Measurements from ENCODE around the gene SH3TC1. TPM values are rescaled to one million over a fixed set of nuclear protein-coding genes. Genes with fewer than 3 reads are reported as not detected.

SH3TC1 gene
- total and polyA plus RNA-seq, 9 donors, result 1.1 to 34.5 (median 5.4) TPM

DNA sequence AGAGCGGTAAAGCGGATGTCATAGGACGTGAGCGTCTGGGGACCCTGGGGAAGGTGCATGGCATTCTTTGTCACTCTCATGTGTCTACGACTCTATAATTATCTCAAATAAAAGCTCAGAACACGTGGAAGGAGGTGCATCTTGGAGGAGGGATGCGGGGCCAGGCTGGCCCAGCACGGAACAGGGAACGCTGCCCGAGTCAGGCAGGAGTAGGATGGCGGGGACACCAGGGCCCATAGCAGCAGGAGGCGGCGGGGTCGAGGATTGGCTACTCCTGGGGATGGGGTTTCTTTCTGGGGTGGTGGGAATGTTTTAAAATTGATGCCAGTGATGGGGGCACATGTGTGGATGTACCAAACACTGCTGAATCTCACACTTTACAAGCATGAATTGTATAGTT is 65.0 kb downstream of the SH3TC1 start:
- TF ChIP-seq, protein P1, sequence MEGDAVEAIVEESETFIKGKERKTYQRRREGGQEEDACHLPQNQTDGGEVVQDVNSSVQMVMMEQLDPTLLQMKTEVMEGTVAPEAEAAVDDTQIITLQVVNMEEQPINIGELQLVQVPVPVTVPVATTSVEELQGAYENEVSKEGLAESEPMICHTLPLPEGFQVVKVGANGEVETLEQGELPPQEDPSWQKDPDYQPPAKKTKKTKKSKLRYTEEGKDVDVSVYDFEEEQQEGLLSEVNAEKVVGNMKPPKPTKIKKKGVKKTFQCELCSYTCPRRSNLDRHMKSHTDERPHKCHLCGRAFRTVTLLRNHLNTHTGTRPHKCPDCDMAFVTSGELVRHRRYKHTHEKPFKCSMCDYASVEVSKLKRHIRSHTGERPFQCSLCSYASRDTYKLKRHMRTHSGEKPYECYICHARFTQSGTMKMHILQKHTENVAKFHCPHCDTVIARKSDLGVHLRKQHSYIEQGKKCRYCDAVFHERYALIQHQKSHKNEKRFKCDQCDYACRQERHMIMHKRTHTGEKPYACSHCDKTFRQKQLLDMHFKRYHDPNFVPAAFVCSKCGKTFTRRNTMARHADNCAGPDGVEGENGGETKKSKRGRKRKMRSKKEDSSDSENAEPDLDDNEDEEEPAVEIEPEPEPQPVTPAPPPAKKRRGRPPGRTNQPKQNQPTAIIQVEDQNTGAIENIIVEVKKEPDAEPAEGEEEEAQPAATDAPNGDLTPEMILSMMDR (IDR thresholded peaks at IDR 0.05), result no peak
- TF ChIP-seq POLR2A (IDR thresholded peaks at IDR 0.05) (no peak), EP300 (IDR thresholded peaks at IDR 0.05) (no peak)
- no peaks in the 10 kb centered on the region for H3K36me3 ChIP-seq
- DNase-seq, result peak in 2 of 5 donors; percentile 18 to 37
- 89 to 92% (median 91%) methylated on average over 14 of the region's 14 CpGs for WGBS, 3 donors
- H3K4me1 ChIP-seq (ENCODE audit: insufficient read depth), result peaks cover 9% of the 10 kb centered on the region
- H3K27ac ChIP-seq, result no peak overlapping the region
- no peaks in the 10 kb centered on the region for H3K27me3 ChIP-seq
- intact Hi-C loops (cut with DNase I), result loop anchor here in 1 of 4 donors (10.0 kb wide), 1 partner anchor 51 kb away; no protein-coding TSS in a partner anchor
- H3K9me3 ChIP-seq, result no peaks in the 10 kb centered on the region
- no peak overlapping the region for H3K4me3 ChIP-seq

DNA sequence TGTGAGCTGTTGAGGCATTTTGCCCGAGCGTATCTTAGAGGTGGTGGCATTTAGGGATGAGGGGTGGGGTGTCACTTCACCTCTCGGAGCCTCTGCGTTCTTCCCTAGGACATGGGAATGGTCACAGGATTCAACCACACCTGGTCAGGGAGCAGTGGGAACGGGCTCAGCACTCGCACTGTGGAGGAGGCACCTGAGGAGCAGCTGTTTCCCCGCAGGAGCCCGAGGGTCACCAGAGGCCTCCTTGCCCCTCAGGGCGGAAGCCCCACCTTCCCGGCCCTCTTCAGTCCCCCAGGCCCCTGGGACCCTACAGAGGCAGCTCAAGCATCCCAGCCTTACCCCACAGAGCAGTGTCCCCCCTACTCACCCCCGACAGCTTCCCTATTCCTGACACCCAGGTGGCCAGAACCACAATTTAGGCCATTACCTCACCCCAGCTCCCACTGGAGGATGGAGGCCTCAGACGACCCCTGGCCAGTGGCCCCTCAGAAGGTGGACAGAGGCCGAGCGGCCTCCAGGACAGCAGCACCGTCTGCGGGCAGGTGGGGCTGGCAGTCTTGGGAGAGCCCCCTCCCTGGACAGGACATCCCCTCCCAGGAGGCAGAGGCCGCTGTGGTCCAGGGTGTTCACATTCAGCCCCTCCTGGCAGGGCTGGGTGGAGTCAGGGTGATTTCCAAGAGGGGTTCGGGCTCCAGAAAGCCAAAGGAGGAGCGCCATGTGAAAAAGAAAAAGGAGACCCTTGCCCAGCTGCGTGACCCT is 66.3 kb downstream of the SH3TC1 start:
- TF ChIP-seq POLR2A (IDR thresholded peaks at IDR 0.05), result no peak
- TF ChIP-seq, protein P1 (IDR thresholded peaks at IDR 0.05), result no peak
- no peak for TF ChIP-seq EP300 (IDR thresholded peaks at IDR 0.05)

DNA sequence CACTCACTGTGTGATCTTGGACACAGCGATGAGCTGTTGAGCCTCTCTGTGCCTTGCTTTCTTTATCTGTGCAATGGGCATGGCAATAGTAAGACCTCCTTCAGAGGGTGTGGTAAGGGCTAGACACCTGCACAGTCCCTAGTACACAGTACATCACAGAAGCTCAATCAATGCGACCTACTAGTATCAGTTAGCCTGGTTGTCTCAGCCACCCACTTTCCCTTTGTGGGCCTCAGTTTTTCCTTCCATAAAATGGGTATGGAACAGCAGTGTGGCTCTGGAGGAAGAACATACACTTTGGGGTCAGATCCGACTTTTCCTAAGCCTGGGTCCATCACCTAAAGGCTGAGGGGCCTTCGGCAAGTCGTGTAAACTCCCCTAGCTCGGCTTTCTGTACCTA is 67.0 kb downstream of the SH3TC1 start:
- no peak overlapping the region for H3K4me3 ChIP-seq
- no peaks in the 10 kb centered on the region for H3K36me3 ChIP-seq
- WGBS, 3 donors, result 94 to 97% (median 94%) methylated on average over 6 of the region's 6 CpGs
- peaks cover 11% of the 10 kb centered on the region for H3K4me1 ChIP-seq (ENCODE audit: insufficient read depth)
- no peak for DNase-seq
- TF ChIP-seq, protein P1 (IDR thresholded peaks at IDR 0.05), result no peak
- TF ChIP-seq POLR2A (IDR thresholded peaks at IDR 0.05) (no peak), EP300 (IDR thresholded peaks at IDR 0.05) (no peak)
- intact Hi-C loops (cut with DNase I), result loop anchor here in 2 of 4 donors (2.0 to 10.0 kb wide), 2 partner anchors 21 to 49 kb away; no protein-coding TSS in a partner anchor
- no peaks in the 10 kb centered on the region for H3K27me3 ChIP-seq
- H3K9me3 ChIP-seq, result no peaks in the 10 kb centered on the region
- H3K27ac ChIP-seq, result peak overlapping the region in 1 of 2 donors; percentile 41

More for the DNA sequence above, 66.3 kb downstream of the SH3TC1 start:
- H3K27me3 ChIP-seq, result no peaks in the 10 kb centered on the region
- intact Hi-C loops (cut with DNase I), result loop anchor here in 1 of 4 donors (10.0 kb wide), 1 partner anchor 49 kb away; no protein-coding TSS in a partner anchor
- 90 to 91% (median 91%) methylated on average over 18 to 20 of the region's 20 CpGs for WGBS, 3 donors
- H3K9me3 ChIP-seq, result no peaks in the 10 kb centered on the region
- peaks cover 11% of the 10 kb centered on the region for H3K4me1 ChIP-seq (ENCODE audit: insufficient read depth)
- no peak overlapping the region for H3K4me3 ChIP-seq
- no peak overlapping the region for H3K27ac ChIP-seq
- H3K36me3 ChIP-seq, result no peaks in the 10 kb centered on the region
- DNase-seq, result peak in 3 of 5 donors; percentile 23 to 39 (median 23)

DNA sequence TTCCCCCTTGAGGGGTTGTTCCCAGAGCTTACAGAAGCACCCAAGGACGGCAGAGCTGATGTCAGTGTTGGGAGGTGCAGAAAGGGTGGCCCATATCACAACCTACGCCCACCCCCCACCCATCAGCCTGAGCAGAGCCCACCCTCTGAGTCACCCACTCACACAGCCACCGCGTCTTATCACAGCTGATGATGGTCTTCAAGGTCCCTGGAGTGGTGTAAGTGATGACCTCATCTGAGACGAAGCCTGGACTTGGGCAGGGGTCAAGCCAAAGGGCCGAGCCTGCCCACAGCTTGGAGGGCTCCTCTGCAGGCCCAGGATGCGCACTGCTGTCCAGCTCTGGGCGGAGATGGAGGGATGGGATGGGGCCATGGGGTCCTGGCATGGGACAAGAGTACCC is 67.4 kb downstream of the SH3TC1 start:
- Histone ChIP-seq H3K27me3 (no peaks in the 10 kb centered on the region), H3K9me3 (no peaks in the 10 kb centered on the region), H3K36me3 (no peaks in the 10 kb centered on the region), H3K27ac (peak overlapping the region in 1 of 2 donors; percentile 41), H3K4me1 (ENCODE audit: insufficient read depth) (peaks cover 13% of the 10 kb centered on the region), H3K4me3 (no peak overlapping the region)
- no peak for TF ChIP-seq POLR2A (IDR thresholded peaks at IDR 0.05)
- no peak for TF ChIP-seq EP300 (IDR thresholded peaks at IDR 0.05)
- TF ChIP-seq, protein P1 (IDR thresholded peaks at IDR 0.05), result no peak
- intact Hi-C loops (cut with DNase I), result loop anchor here in 2 of 4 donors (2.0 to 10.0 kb wide), 2 partner anchors 22 to 48 kb away; no protein-coding TSS in a partner anchor
- DNase-seq, result peak in 3 of 5 donors; percentile 42 to 57 (median 50)
- WGBS, 3 donors, result 64 to 71% (median 68%) methylated on average over 8 of the region's 8 CpGs
